Placental pericyte (primary cell): ENCODE data around the gene TMTC1. TPM values are rescaled to one million over a fixed set of nuclear protein-coding genes. Genes with fewer than 3 reads are reported as not detected.

Experiments
- total RNA-seq: library from RNA; depleted of rRNA; stranded (reverse); fragments of >200 nt; gene quantifications from 2 replicates; pipeline ENCODE4 v1.2.3, GENCODE V29; 2012

Gene TMTC1
- total RNA-seq: 19.6 and 26.7 TPM in 2 replicates

GRCh38 chr12:29783773-29784666 is at the start of gene TMTC1:
TSS of gene TMTC1 (minus strand) at chr12:29783942. CDS start at chr12:29783751, 191 bp downstream.

DNA sequence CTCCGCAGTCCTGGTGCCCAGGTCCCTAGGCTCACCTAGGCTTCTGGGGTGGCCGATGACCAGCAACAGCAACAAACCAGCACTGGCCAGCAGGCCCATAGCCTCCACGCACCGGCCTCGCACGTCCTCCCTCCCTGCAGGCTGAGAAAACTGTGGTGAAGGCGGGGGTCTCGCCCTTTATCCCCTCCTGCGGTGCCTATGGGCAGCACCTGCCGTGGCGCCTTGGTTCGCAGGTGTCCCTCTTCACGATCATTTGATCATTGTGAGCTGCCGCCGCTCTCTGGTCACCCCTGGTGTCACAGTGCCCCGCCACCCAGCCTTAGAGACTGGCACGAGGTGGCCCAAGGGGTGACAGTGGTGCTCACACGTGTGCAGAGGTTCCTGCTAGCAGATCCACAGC is 286.2 kb downstream of the TMTC1 start, which contains the start of gene OVCH1:
TSS of gene OVCH1 (minus strand) at position 99 of the 400 bp plus-strand sequence. CDS start at position 99, 0 bp downstream.

